MM.1S (cell line): ENCODE measurements around the gene MRTFA.

ENCODE experiments used
- EZH2 ChIP-seq: fragments of 300-600 bp; sonication (generic); optimal IDR thresholded peaks from 2 replicates; pipeline ENCODE3; 2017; ENCODE audit warnings: low read depth, mild to moderate bottlenecking, antibody characterized with exemption, low read length, mixed read lengths
- TF ChIP-seq, protein P1 (sequence below): fragments of 300-600 bp; sonication (generic); IDR thresholded peaks from 2 replicates; pipeline ENCODE4 v1.5.1; 2016; ENCODE audit warnings: antibody characterized with exemption, low read length, mixed read lengths

DNA sequence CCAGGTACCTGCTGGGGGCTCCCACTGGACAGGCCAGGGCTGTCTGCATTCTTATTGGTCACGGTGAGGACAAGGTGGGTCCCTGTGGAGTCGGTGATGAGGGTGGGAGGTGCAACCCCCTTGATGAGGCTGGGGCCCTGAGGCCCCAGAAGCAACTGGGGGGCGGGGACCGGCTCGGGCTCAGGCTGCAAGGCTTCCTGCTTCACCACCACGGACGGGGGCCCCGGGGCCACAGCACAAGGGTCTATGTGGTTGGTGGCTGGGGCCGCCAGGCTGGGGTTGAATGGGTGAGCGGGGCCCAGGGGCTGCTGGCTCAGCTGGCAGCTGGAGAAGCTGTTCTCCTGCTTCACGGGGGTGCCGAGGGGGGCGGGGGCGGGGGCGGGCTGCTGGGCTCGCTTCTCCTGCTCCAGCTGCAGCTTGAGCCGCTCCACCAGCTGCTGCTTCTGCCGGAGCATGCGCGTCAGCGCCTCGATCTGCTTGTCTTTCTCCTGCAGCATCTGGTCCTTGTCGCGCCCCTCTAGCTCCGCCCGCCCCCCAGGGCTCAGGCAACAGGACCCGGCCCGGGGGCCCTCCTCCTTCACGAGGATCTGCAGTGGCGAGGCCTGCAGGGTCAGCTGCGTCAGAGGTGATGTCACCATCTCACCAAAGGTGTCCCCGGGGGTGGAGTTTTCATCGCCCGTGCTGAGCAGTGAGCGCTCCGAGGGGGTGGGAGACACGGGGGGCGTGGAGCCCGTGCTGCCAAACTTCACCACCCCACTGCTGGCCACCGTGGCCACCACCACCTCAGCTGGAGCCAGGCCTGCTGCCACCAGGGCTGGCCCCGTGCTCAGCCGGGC, 217.9 kb downstream of the MRTFA start:
- TF ChIP-seq, protein P1, sequence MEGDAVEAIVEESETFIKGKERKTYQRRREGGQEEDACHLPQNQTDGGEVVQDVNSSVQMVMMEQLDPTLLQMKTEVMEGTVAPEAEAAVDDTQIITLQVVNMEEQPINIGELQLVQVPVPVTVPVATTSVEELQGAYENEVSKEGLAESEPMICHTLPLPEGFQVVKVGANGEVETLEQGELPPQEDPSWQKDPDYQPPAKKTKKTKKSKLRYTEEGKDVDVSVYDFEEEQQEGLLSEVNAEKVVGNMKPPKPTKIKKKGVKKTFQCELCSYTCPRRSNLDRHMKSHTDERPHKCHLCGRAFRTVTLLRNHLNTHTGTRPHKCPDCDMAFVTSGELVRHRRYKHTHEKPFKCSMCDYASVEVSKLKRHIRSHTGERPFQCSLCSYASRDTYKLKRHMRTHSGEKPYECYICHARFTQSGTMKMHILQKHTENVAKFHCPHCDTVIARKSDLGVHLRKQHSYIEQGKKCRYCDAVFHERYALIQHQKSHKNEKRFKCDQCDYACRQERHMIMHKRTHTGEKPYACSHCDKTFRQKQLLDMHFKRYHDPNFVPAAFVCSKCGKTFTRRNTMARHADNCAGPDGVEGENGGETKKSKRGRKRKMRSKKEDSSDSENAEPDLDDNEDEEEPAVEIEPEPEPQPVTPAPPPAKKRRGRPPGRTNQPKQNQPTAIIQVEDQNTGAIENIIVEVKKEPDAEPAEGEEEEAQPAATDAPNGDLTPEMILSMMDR, result no peak
- no peak for TF ChIP-seq EZH2
